ENCODE results near the gene PIP5K1C. TPM values are rescaled to one million over a fixed set of nuclear protein-coding genes. Genes with fewer than 3 reads are reported as not detected.

Gene PIP5K1C, protein sequence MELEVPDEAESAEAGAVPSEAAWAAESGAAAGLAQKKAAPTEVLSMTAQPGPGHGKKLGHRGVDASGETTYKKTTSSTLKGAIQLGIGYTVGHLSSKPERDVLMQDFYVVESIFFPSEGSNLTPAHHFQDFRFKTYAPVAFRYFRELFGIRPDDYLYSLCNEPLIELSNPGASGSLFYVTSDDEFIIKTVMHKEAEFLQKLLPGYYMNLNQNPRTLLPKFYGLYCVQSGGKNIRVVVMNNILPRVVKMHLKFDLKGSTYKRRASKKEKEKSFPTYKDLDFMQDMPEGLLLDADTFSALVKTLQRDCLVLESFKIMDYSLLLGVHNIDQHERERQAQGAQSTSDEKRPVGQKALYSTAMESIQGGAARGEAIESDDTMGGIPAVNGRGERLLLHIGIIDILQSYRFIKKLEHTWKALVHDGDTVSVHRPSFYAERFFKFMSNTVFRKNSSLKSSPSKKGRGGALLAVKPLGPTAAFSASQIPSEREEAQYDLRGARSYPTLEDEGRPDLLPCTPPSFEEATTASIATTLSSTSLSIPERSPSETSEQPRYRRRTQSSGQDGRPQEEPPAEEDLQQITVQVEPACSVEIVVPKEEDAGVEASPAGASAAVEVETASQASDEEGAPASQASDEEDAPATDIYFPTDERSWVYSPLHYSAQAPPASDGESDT
- total RNA-seq (2014; rRNA removed; shearing (Covaris generic)): 4.9 and 6.7 TPM in 2 replicates
- polyA plus RNA-seq (2015; cell fraction: cytosol; rRNA removed): 19.7 and 25.7 TPM in 2 replicates
- 15.4 and 22.7 TPM in 2 replicates for polyA plus RNA-seq (2015; cell fraction: nucleus; rRNA removed)

DNA sequence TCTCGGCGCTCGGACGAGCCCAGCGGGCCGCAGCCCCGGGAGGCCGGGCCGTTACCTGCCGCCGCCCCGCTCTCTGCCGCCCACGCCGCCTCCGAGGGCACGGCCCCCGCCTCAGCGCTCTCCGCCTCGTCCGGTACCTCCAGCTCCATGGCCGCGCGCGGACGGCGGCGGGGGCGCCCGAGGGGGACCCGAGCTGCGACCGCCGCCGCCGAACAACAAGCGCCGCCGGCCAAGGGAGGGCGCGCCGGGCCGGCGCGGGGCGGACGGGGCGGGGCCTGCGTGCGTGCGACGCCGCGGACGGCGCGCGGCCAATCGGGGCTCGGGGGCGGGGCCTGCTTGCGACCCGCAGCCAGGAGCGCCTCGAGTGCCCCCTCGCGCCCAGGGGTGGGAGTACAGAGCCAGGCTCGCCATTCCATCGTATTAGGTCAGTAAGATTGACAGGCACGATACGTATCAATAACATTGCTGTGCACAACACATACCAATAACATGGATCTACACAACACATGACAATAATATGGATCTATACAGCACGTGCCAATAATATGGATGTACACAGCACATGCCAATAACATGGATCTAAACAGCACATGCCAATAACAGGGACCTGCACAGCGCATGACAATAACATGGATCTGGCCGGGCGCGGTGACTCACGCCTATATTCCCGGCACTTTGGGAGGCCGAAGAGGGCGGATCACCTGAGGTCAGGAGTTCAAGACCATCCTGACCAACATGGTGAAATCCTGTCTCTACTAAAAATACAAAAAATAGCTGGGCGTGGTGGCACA lies at the start of gene PIP5K1C:
TSS of gene PIP5K1C (minus strand) at position 227 of the 791 bp plus-strand sequence. CDS start at position 149, 78 bp downstream.
- in situ Hi-C loops (cut with HindIII; ENCODE audit: low pct_unique_long_range_greater_than_20kb, low sequenced_read_pairs): no loop called here
- peak; percentile 77 for DNase-seq (ENCODE audit: low read depth, low spot score)

DNA sequence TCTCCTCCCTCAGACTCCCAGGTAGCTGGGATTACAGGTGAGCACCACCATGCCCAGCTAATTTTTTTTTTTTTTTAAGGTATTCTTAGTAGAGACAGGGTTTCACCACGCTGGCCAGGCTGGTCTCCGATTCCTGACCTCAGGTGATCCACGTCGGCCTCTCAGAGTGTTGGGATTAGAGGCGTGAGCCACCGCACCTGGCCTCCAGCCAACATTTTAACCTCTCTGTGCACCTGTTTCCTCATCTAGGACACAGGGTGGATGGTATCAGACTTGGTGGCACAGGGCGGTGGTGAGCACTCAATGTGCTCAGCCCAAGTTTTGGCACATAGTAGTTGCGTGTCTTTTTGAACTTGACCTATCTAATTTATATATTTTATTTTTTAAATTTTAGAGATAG lies 48.7 kb upstream of the PIP5K1C start:
- DNase-seq (ENCODE audit: low read depth, low spot score): no peak
- in situ Hi-C loops (cut with HindIII; ENCODE audit: low pct_unique_long_range_greater_than_20kb, low sequenced_read_pairs): no loop called here

- in situ Hi-C loops (cut with HindIII; ENCODE audit: low pct_unique_long_range_greater_than_20kb, low sequenced_read_pairs): no loop called here
These were observed 46.2 kb upstream of the PIP5K1C start for GRCh38 chr19:3746371-3747056.

DNA sequence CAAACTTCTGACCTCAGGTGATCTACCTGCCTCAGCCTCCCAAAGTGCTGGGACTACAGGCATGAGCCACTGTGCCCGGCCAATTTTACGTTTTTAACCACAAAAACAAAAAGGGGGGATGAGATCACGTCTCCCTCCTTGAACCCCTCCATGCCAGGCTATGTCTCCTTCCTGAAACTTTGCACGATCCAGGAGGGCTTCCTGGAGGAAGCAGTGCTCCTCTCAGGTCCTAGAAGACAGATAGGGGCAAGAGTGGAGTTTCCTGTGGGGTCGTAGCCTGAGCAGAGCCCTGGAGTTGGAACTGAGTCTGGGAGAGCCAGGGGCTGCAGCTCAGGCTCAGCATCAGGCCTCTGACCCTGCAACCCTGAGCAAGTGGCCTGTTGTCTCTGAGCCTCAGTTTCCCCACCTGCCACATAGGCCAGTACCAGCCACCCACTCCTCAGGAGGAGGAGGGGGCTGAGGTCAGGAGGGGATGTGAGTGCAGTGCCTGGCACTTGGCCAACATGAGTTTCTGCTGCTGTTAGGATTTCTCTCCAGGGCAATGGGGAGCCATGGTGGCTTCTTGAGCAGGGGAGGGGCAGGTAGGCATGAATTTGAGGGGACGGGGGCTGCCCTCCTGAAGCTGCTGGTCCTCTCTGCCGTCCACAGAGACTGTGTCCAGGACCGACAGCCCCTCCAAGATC lies 45.2 kb upstream of the PIP5K1C start:
- in situ Hi-C loops (cut with HindIII; ENCODE audit: low pct_unique_long_range_greater_than_20kb, low sequenced_read_pairs): no loop called here
- no peak for DNase-seq (ENCODE audit: low read depth, low spot score)

More at GRCh38 chr19:3746371-3747056, 46.2 kb upstream of the PIP5K1C start:
- no peak for DNase-seq (ENCODE audit: low read depth, low spot score)

GRCh38 chr19:3743486-3743885 lies 43.2 kb upstream of the PIP5K1C start:
- DNase-seq (ENCODE audit: low read depth, low spot score): peak; percentile 58
- in situ Hi-C loops (cut with HindIII; ENCODE audit: low pct_unique_long_range_greater_than_20kb, low sequenced_read_pairs): no loop called here

GRCh38 chr19:3740431-3740830 lies 40.2 kb upstream of the PIP5K1C start:
- DNase-seq (ENCODE audit: low read depth, low spot score): no peak
- in situ Hi-C loops (cut with HindIII; ENCODE audit: low pct_unique_long_range_greater_than_20kb, low sequenced_read_pairs): no loop called here

DNA sequence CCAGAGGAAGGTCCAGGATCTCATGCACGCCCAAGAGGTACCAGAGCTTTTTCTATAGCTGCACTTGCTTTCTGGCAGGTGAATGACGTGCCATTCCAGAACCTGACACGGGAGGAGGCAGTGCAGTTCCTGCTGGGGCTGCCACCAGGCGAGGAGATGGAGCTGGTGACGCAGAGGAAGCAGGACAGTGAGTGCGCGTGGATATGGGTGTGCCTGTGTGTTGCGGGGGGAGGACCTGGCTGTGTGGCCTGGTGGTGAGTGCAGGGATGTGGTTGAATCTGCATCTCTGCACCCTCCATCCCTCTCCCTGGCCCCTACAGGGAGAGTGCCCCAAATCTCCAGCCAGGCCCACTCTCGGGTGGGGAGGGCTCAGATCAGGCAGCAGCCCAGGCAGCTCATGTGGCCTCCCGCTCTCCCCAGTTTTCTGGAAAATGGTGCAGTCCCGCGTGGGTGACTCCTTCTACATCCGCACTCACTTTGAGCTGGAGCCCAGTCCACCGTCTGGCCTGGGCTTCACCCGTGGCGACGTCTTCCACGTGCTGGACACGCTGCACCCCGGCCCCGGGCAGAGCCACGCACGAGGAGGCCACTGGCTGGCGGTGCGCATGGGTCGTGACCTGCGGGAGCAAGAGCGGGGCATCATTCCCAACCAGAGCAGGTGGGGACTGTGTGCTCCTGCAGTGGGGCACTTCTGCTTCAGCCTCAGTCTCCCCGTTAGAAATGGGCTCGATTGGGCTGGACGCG lies 38.4 kb upstream of the PIP5K1C start:
- DNase-seq (ENCODE audit: low read depth, low spot score): no peak
- in situ Hi-C loops (cut with HindIII; ENCODE audit: low pct_unique_long_range_greater_than_20kb, low sequenced_read_pairs): no loop called here

DNA sequence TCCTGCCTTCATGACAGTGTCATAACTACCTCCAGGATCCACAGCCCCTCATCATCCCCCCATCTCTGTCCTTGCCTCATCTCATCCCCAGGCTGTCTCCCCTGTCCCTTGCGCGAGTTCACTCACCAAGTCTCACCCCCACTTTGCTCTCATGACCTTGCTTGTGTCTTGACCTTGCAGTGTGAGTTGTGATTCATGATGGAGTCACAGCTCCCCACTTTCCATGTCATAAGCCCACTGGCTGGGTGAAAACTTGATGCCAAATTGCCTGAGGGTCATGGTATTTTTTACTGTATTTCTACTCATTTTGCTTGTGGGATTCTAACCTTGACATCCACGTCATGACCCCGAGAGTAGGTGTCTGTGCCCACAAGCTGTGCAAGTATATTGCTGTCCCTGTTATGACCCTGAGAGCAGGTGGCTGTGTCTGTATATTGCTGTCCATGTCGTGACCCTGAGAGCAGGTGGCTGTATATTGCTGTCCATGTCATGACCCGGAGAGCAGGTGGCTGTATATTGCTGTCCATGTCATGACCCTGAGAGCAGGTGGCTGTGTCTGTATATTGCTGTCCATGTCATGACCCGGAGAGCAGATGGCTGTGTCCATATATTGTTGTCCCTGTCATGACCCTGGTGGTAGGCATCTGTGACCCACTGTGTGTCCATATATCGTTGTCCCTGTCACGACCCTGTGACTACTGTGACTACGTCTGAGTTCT lies 37.4 kb upstream of the PIP5K1C start:
- no peak for DNase-seq (ENCODE audit: low read depth, low spot score)
- in situ Hi-C loops (cut with HindIII; ENCODE audit: low pct_unique_long_range_greater_than_20kb, low sequenced_read_pairs): no loop called here

DNA sequence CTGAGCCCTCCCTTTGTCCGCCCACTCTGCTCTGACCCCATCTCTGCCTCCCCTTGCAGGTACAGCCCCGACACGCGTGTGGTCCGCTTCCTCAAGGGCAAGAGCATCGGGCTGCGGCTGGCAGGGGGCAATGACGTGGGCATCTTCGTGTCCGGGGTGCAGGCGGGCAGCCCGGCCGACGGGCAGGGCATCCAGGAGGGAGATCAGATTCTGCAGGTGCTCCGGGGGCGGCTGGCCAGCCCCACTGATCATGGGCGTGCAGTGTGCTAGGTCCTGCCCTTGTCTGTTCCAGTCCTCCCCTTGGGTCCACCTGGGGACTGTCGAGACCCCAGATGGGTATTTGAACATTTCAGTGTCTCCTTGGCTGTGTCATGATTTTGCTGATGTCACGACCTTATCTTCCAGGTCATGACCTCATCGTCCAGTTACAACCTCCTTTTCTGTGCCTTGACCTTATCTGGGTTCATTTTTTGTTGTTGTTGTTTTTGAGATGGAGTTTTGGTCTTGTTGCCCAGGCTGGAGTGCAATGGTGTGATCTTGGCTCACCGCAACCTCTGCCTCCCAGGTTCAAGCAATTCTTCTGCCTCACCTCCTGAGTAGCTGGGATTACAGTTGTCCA lies 35.9 kb upstream of the PIP5K1C start:
- no peak for DNase-seq (ENCODE audit: low read depth, low spot score)
- in situ Hi-C loops (cut with HindIII; ENCODE audit: low pct_unique_long_range_greater_than_20kb, low sequenced_read_pairs): no loop called here

DNA sequence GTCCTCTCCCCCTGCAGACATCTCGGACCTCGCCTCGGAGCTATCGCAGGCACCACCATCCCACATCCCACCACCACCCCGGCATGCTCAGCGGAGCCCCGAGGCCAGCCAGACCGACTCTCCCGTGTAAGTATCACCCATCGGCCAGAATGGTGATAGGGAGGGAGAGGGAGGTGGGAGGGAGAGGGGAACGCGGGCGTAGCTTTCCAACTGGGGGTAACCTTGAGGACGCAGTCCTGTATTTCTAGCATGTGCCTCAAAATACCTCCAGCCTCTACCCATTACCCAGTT lies 34.0 kb upstream of the PIP5K1C start:
- in situ Hi-C loops (cut with HindIII; ENCODE audit: low pct_unique_long_range_greater_than_20kb, low sequenced_read_pairs): no loop called here
- no peak for DNase-seq (ENCODE audit: low read depth, low spot score)

DNA sequence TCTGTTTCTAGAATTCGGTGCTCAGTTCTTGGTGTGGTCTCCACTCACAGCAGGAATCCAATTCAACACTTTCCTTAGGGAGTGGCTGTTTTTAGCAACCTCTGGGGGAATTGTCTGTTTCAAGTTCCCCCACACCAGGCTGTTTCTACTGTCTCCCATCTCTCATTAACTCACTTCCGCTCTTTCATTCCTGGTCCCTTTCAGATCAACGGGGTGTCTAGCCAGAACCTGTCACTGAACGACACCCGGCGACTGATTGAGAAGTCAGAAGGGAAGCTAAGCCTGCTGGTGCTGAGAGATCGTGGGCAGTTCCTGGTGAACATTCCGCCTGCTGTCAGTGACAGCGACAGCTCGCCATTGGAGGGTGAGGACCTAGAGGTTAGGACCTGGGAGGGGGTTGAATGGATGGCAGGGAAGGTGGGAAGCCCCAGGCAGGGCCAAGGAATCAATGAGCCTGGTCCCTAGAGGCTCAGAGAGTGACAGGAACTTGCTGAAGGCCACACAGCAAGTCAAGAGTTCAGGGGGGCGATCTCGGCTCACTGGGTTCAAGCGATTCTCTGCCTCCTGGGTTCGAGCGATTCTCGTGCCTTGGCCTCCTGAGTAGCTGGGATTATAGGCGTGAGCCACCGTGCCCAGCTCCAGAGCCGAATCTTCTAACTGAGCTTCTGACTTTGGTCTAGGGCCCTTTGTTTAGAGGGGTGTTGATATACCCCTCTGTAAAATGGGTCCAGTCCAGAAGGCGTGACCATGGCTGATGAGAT lies 33.5 kb upstream of the PIP5K1C start:
- no peak for DNase-seq (ENCODE audit: low read depth, low spot score)
- in situ Hi-C loops (cut with HindIII; ENCODE audit: low pct_unique_long_range_greater_than_20kb, low sequenced_read_pairs): no loop called here

GRCh38 chr19:3732108-3732507 lies 31.8 kb upstream of the PIP5K1C start:
- DNase-seq (ENCODE audit: low read depth, low spot score): no peak
- in situ Hi-C loops (cut with HindIII; ENCODE audit: low pct_unique_long_range_greater_than_20kb, low sequenced_read_pairs): no loop called here

DNA sequence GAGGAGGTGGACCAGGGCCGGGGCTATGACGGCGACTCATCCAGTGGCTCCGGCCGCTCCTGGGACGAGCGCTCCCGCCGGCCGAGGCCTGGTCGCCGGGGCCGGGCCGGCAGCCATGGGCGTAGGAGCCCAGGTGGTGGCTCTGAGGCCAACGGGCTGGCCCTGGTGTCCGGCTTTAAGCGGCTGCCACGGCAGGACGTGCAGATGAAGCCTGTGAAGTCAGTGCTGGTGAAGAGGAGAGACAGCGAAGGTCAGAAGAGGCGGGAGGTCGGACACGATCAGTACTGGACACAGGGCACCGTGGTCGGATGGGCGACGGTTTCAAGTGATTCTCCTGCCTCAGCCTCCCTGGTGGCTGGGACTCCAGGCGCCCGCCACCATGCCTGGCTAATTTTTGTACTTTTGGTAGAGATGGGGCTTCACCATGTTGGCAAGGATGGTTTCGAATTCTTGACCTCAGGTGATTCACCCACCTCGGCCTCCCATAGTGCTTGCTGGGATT lies 30.2 kb upstream of the PIP5K1C start:
- DNase-seq (ENCODE audit: low read depth, low spot score): no peak
- in situ Hi-C loops (cut with HindIII; ENCODE audit: low pct_unique_long_range_greater_than_20kb, low sequenced_read_pairs): no loop called here

DNA sequence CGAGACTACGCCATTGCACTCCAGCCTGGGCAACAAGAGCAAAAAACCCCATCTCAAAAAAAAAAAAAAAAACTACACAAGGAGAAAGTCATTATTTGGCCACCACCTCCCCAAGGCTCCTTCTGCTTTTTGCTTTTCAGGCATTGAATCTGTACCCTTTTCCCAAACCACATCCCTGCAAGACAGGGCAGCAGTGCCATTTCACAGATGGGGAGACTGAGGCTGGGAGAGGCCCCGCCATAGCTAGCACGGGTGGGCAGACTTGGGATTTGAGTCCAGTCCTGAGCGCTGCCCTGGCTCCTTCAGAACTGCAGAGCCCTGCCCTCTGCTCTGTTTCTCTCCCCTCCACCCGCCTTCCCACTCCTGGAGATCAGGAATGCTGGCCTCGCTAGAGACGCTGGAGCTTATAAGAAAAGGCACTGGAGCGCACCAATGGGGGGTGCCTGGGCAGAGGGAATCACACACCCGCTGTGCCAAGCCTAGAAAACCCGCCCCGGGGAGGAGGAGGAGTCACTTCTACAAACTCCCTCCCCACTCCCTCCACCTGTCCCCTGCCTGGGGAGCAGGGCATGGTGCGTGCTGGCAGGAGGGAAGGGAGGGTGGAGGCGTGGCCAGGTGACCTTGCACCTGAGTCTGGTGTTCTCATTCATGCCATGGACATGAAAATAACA lies 25.5 kb upstream of the PIP5K1C start:
- DNase-seq (ENCODE audit: low read depth, low spot score): peak; percentile 9
- in situ Hi-C loops (cut with HindIII; ENCODE audit: low pct_unique_long_range_greater_than_20kb, low sequenced_read_pairs): no loop called here

Measured in SK-MEL-5 (cell line).